Measurements from ENCODE around the gene CCDC187. TPM values are rescaled to one million over a fixed set of nuclear protein-coding genes. Genes with fewer than 3 reads are reported as not detected.

Gene CCDC187
- total and polyA plus RNA-seq, 2 of the 13 experiments (the other 11 are each of a cell fraction or from before 2014, with no cell fraction given) = 0.03 to 0.13 TPM

DNA sequence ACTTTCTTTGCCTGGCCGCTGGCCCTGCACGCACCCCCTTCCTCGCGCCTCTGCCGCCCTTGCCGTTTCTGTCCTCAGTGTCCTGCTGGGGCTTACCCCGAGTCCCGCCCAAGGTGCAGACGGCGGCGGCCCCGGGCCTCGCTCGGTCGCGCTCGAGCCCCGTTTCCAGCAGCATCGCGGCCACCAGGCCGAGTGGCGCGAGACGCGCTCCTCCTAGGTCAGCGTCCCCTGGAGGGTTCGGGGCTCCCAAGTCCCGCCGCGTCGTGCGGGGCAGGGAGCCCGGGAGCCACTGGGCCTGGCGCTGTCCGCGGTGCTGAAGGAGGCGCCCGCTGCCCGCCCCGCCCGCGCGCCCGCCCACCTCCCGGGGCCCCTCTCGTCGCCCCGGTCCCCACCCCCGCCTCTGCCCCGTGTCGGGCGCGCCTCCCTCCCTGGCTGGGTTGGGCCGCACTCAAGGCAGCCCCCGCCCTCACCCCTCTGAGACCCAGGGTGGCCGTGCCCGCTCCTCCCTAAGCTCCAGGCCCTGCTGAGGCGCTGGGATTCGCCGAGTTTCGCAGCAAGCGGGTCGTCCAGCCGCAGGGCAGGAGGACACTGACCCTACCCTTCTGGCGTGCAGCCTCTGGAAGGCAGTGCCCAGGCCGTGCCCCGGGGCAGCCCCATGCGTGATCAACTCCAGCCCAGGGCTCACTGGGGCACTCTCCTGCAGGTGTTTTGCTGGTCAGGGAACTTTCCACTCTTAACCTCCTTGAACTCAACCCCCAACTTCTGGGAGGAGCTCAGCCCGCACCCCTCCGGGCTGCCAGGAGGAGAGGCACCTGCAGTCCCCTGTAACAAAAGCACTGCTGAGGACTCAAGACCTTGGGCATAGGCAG lies 98.8 kb downstream of the CCDC187 start, which contains the start of gene LHX3 (continued):
- TF ChIP-seq, protein P1, sequence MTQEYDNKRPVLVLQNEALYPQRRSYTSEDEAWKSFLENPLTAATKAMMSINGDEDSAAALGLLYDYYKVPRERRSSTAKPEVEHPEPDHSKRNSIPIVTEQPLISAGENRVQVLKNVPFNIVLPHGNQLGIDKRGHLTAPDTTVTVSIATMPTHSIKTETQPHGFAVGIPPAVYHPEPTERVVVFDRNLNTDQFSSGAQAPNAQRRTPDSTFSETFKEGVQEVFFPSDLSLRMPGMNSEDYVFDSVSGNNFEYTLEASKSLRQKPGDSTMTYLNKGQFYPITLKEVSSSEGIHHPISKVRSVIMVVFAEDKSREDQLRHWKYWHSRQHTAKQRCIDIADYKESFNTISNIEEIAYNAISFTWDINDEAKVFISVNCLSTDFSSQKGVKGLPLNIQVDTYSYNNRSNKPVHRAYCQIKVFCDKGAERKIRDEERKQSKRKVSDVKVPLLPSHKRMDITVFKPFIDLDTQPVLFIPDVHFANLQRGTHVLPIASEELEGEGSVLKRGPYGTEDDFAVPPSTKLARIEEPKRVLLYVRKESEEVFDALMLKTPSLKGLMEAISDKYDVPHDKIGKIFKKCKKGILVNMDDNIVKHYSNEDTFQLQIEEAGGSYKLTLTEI (CRISPR knock-in tag; conservative IDR thresholded peaks at IDR 0.05) = no peak
- no peak for TF ChIP-seq ZSCAN21 (CRISPR knock-in tag; IDR thresholded peaks at IDR 0.05; ENCODE audit: borderline replicate concordance)
- TF ChIP-seq BHLHE40 (IDR thresholded peaks at IDR 0.05; ENCODE audit: low read length) = no peak
- no peak for TF ChIP-seq ZNF317 (CRISPR knock-in tag; IDR thresholded peaks at IDR 0.05)

DNA sequence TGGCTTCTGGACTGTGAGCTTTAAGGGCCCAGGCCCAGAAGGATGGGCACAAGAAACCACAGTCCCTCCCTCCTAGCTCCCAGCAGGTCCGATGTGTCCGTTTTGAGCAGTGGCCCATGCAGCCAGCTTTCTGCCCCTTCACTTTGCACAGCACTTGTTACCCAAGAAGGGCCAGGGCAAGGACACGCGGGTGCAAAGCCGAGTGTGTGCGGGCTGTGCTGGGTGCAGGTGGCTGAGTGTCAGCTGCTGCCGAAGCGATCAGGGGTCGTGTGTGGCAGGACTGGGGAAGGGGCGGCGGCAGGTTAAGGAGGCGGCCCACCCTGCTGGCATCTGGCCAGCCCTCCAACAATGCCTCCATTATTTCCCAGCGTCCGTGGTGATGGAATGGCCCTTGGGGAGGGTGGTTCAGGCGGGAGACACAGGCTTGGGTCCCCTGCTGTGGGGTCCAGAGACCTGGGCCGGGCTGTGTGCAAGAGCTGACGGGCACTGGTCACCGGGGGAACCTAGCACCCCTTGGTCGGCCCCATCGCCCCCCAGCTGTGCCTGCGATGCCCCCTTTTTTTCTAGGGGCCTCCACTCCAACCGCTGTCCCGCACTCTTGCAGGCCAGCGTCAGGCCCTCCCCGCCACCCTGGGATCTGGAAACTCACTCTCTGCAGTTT lies 99.6 kb downstream of the CCDC187 start:
- H3K4me2 ChIP-seq (ENCODE audit: low read depth, low read length) = no peak overlapping the region
- FAIRE-seq (no peak), ATAC-seq (peak; percentile 24), DNase-seq (ENCODE audit: low spot score) (no peak)
- H3K9ac ChIP-seq (ENCODE audit: insufficient read depth, low read depth, low read length) = no peak overlapping the region
- no peak overlapping the region for H3K27ac ChIP-seq (ENCODE audit: extremely low read length, insufficient read depth, low read length)
- peaks cover 3 to 10% of the 10 kb centered on the region in 2 experiments; a peak in 3 of 5 replicates for H3K36me3 ChIP-seq (replicated peaks in 1 of 2; ENCODE audit: control insufficient read depth in 1 of 2, insufficient read depth in 2 of 2, low read length in 2 of 2)
- intact Hi-C loops (cut with micrococcal nuclease; ENCODE audit: unreplicated experiment) = no loop called here
- in situ Hi-C loops (cut with HindIII; ENCODE audit: extremely low pct_ligation_motif_present, low pct_unique_long_range_greater_than_20kb) = no loop called here
- whole genome bisulfite sequencing (ENCODE audit: low lambda C conversion rate) = 61% methylated on average over 18 of the region's 25 CpGs
- TF ChIP-seq ZNF124 (CRISPR knock-in tag; IDR thresholded peaks at IDR 0.05) = 0 out of 2 replicates have a peak, but pooled peaks have one; percentile 9
- no peak for TF ChIP-seq SYNCRIP (IDR thresholded peaks at IDR 0.05; ENCODE audit: insufficient read depth, low read depth, low read length)
- no peak for TF ChIP-seq ZNF883 (CRISPR knock-in tag; IDR thresholded peaks at IDR 0.05; ENCODE audit: not compliant biosample characterization)
- peak; percentile 1 for TF ChIP-seq AGO2 (optimal IDR thresholded peaks at IDR 0.05; ENCODE audit: low read depth, low read length)
- TF ChIP-seq ZNF746 (CRISPR knock-in tag; IDR thresholded peaks at IDR 0.05) = no peak
- 0 out of 2 replicates have a peak, but pooled peaks have one; percentile 4 for TF ChIP-seq ZFP91 (CRISPR knock-in tag; IDR thresholded peaks at IDR 0.05; ENCODE audit: borderline replicate concordance)
- TF ChIP-seq RBFOX2 (IDR thresholded peaks at IDR 0.05; ENCODE audit: low read depth, low read length) = no peak
- no peak for TF ChIP-seq SRSF9 (IDR thresholded peaks at IDR 0.05; ENCODE audit: borderline replicate concordance, insufficient read depth, low read depth, low read length, poor library complexity, severe bottlenecking)
- POLR2A ChIA-PET = no interaction called here
- CTCF ChIA-PET (ENCODE audit: low intra/inter-chr PET ratio, low total read pairs) = no interaction called here
- peaks cover 8 to 36% of the 10 kb centered on the region in 2 experiments; a peak in 4 of 5 replicates for H3K27me3 ChIP-seq (ENCODE audit: control insufficient read depth in 1 of 2, insufficient read depth in 2 of 2, low read length in 2 of 2)
- H3K9me3 ChIP-seq (ENCODE audit: low read length) = no peaks in the 10 kb centered on the region
- no peak overlapping the region for H2AFZ ChIP-seq (ENCODE audit: low read length)
- H3K4me3 ChIP-seq (replicated peaks in 1 of 3; ENCODE audit: insufficient read depth in 1 of 3, low read depth in 2 of 3, low read length in 3 of 3) = no peak overlapping the region
- H3K79me2 ChIP-seq (ENCODE audit: insufficient read depth, low read length) = no peaks in the 10 kb centered on the region
- H4K20me1 ChIP-seq (ENCODE audit: insufficient read depth, low read length) = peaks cover 41% of the 10 kb centered on the region; the same call in 1 of the 2 replicates
- no TSS peak for BruUV-seq (replicated peaks)
- peaks cover 12% of the 10 kb centered on the region for H3K4me1 ChIP-seq (ENCODE audit: insufficient read depth, low read length)
